ENCODE data around the gene CHMP2A. TPM values are rescaled to one million over a fixed set of nuclear protein-coding genes. Genes with fewer than 3 reads are reported as not detected.

CHMP2A gene
- total and polyA plus RNA-seq, 2 donors (not counting 1 experiment from before 2014, with no cell fraction given): 62.5 to 97.5 TPM

- ChIA-PET POLR2A (interaction anchor here (1.2 to 3.3 kb wide), 11 partner anchors 19 to 192 kb away, joined by 3 to 30 read pairs (median 7); partner anchors contain the start of genes TRIM28, ZNF132, ZNF324B and ZNF497), CTCF (interaction anchor here (0.6 to 4.9 kb wide), 13 partner anchors 10 to 791 kb away, joined by 3 to 72 read pairs (median 7); partner anchors contain the start of genes CHMP2A, TRIM28, ZNF497 and ZNF584)
- H3K27ac ChIP-seq (ENCODE audit: low read length in 2 of 2): peak overlapping the region; percentile 76 to 96
- ATAC-seq (ENCODE audit: low read depth): no peak
- peaks cover 47% of the 10 kb centered on the region for H3K4me1 Mint-ChIP-seq
- peak overlapping the region; percentile 32 to 78 (median 71) for H3K4me3 ChIP-seq (ENCODE audit: control extremely low read depth in 1 of 5, extremely low read depth in 1 of 5, insufficient read depth in 1 of 5, low read depth in 2 of 5, low read length in 4 of 5)
- H4K20me1 ChIP-seq (ENCODE audit: control insufficient read depth, insufficient read depth, low read length, poor library complexity, severe bottlenecking): peaks cover 44% of the 10 kb centered on the region
- peaks cover 47% of the 10 kb centered on the region for H3K79me2 ChIP-seq (ENCODE audit: control insufficient read depth, insufficient read depth, low read length)
- 0% methylated on average over 14 of the region's 14 CpGs for WGBS (ENCODE audit: insufficient coverage)
- no peaks in the 10 kb centered on the region for H3K9me3 Mint-ChIP-seq (ENCODE audit: insufficient read depth)
- peak overlapping the region; percentile 99 for H3K27ac Mint-ChIP-seq
- peak overlapping the region; percentile 93 for H3K4me2 ChIP-seq (replicated peaks; ENCODE audit: low read depth, low read length, poor library complexity, severe bottlenecking)
- TF ChIP-seq CTCF (IDR thresholded peaks at IDR 0.05) (no peak), EZH2 (IDR thresholded peaks at IDR 0.05; ENCODE audit: borderline replicate concordance, insufficient read depth, low read depth, low read length, poor library complexity, severe bottlenecking) (no peak)
- intact Hi-C loops (cut with micrococcal nuclease): loop anchor here (1.0 to 2.0 kb wide), 5 partner anchors 20 to 192 kb away; partner anchors contain the start of genes CHMP2A, ZNF132 and ZNF837
- no peak for DNase-seq
- H3K4me3 Mint-ChIP-seq: peak overlapping the region; percentile 98
- peak overlapping the region; percentile 81 for H3K9ac ChIP-seq (ENCODE audit: low read length)
- H3K9me3 ChIP-seq (ENCODE audit: control extremely low read depth in 1 of 3, control insufficient read depth in 2 of 3, insufficient read depth in 1 of 3, low read length in 2 of 3): no peaks in the 10 kb centered on the region
- H3K27me3 Mint-ChIP-seq: no peaks in the 10 kb centered on the region
- peaks cover 21 to 34% of the 10 kb centered on the region in 2 donors for H3K4me1 ChIP-seq (ENCODE audit: control insufficient read depth in 2 of 2, insufficient read depth in 2 of 2, low read length in 2 of 2)
- H3K36me3 ChIP-seq (replicated peaks in 1 of 2; ENCODE audit: control extremely low read depth in 1 of 2, control insufficient read depth in 1 of 2, extremely low read depth in 1 of 2, insufficient read depth in 2 of 2, low read length in 1 of 2): peaks cover 0 to 12% of the 10 kb centered on the region in 2 experiments
- H2AFZ ChIP-seq (ENCODE audit: insufficient read depth, low read depth, low read length, poor library complexity, severe bottlenecking): peak overlapping the region; percentile 79
- H3K27me3 ChIP-seq (replicated peaks in 1 of 4; ENCODE audit: control extremely low read depth in 1 of 4, control insufficient read depth in 3 of 4, insufficient read depth in 4 of 4, low read length in 3 of 4): no peaks in the 10 kb centered on the region
Measured at GRCh38 chr19:58519087-58519354, 35.9 kb downstream of the CHMP2A start.

Data from B cell (primary cell).